ENCODE measurements around the gene SPDYA. TPM values are rescaled to one million over a fixed set of nuclear protein-coding genes. Genes with fewer than 3 reads are reported as not detected.
A peak's percentile ranks its signal among the peaks of the same experiment; 100 is the strongest.

Gene SPDYA
- 1 to 10 TPM in 2 of 4 donors, under 1 TPM in 1, not detected in 1; 1.00 to 1.8 (median 1.4) TPM for total RNA-seq

GRCh38 chr2:28810384-28811285, at the start of gene SPDYA:
Gene SPDYA, plus strand, starts transcription at chr2:28810834. Its CDS starts 5,181 bp downstream, at chr2:28816015.
- peak in 1 of 3 donors; percentile 60 for TF ChIP-seq POLR2AphosphoS5 (IDR thresholded peaks at IDR 0.05)
- TF ChIP-seq CTCF (IDR thresholded peaks at IDR 0.05), result no peak

GRCh38 chr2:28761420-28761819, 49.2 kb upstream of the SPDYA start:
- Histone ChIP-seq H3K36me3 (peaks cover 0 to 16% (median 3%) of the 10 kb centered on the region in 4 donors), H3K4me3 (no peak overlapping the region), H3K27me3 (no peaks in the 10 kb centered on the region), H3K27ac (no peak overlapping the region), H3K9me3 (no peaks in the 10 kb centered on the region), H3K4me1 (peaks cover 16 to 74% (median 59%) of the 10 kb centered on the region in 4 donors)
- TF ChIP-seq POLR2A (IDR thresholded peaks at IDR 0.05) (no peak), CTCF (IDR thresholded peaks at IDR 0.05) (no peak), POLR2AphosphoS5 (IDR thresholded peaks at IDR 0.05) (no peak), EP300 (IDR thresholded peaks at IDR 0.05; ENCODE audit: low read depth) (no peak)
- intact Hi-C loops (cut with DNase I; ENCODE audit: low total_unique reads) (no loop called here), in situ Hi-C loops (cut with MboI; ENCODE audit: low pct_ligation_motif_present in 1 of 4, low pct_unique_long_range_greater_than_20kb in 1 of 4, low sequenced_read_pairs in 3 of 4) (no loop called here)
- 71 to 77% methylated on average over 3 of the region's 3 CpGs for WGBS, 2 donors (ENCODE audit: low coverage in 1 of 2)
- no peak for DNase-seq

More at GRCh38 chr2:28810384-28811285, at the start of gene SPDYA:
- WGBS, 2 donors (ENCODE audit: low coverage in 1 of 2), result 0 to 9% methylated on average over 1 to 39 of the region's 97 CpGs
- DNase-seq, result peak; percentile 69
- H3K9me3 ChIP-seq, result no peaks in the 10 kb centered on the region
- H3K4me3 ChIP-seq, result peak within 1 kb of the TSS; percentile 32 to 52 (median 40)
- intact Hi-C loops (cut with DNase I; ENCODE audit: low total_unique reads) (no loop called here), in situ Hi-C loops (cut with MboI; ENCODE audit: low pct_ligation_motif_present in 1 of 4, low pct_unique_long_range_greater_than_20kb in 1 of 4, low sequenced_read_pairs in 3 of 4) (no loop called here)
- H3K27ac ChIP-seq, result peak within 1 kb of the TSS in 2 of 4 donors; percentile 48 to 65
- no peaks in the 10 kb centered on the region for H3K27me3 ChIP-seq
- H3K36me3 ChIP-seq, result peaks cover 0 to 9% (median 0%) of the 10 kb centered on the region in 4 donors
- H3K4me1 ChIP-seq, result peaks cover 0 to 17% (median 15%) of the 10 kb centered on the region in 4 donors

GRCh38 chr2:28764909-28765711, 45.5 kb upstream of the SPDYA start:
- H3K27ac ChIP-seq, result no peak overlapping the region

More at GRCh38 chr2:28764909-28765711, 45.5 kb upstream of the SPDYA start:
- DNase-seq, result no peak
- Histone ChIP-seq H3K4me1 (peaks cover 14 to 86% (median 56%) of the 10 kb centered on the region in 4 donors), H3K9me3 (no peaks in the 10 kb centered on the region), H3K4me3 (no peak overlapping the region), H3K27me3 (no peaks in the 10 kb centered on the region), H3K36me3 (peaks cover 0 to 15% (median 3%) of the 10 kb centered on the region in 4 donors)
- TF ChIP-seq POLR2A (IDR thresholded peaks at IDR 0.05) (no peak), POLR2AphosphoS5 (IDR thresholded peaks at IDR 0.05) (no peak), EP300 (IDR thresholded peaks at IDR 0.05; ENCODE audit: low read depth) (no peak), CTCF (IDR thresholded peaks at IDR 0.05) (no peak)
- WGBS, 2 donors (ENCODE audit: low coverage in 1 of 2), result 70 to 85% methylated on average over 4 to 8 of the region's 8 CpGs
- in situ Hi-C loops (cut with MboI; ENCODE audit: low pct_ligation_motif_present in 1 of 4, low pct_unique_long_range_greater_than_20kb in 1 of 4, low sequenced_read_pairs in 3 of 4), result no loop called here
- intact Hi-C loops (cut with DNase I; ENCODE audit: low total_unique reads), result no loop called here
